ENCODE data around the gene ACP2. TPM values are rescaled to one million over a fixed set of nuclear protein-coding genes. Genes with fewer than 3 reads are reported as not detected.

Gene ACP2
- total RNA-seq, 6 experiments from 2014 or later: 53.3 to 173 (median 64.1) TPM

DNA sequence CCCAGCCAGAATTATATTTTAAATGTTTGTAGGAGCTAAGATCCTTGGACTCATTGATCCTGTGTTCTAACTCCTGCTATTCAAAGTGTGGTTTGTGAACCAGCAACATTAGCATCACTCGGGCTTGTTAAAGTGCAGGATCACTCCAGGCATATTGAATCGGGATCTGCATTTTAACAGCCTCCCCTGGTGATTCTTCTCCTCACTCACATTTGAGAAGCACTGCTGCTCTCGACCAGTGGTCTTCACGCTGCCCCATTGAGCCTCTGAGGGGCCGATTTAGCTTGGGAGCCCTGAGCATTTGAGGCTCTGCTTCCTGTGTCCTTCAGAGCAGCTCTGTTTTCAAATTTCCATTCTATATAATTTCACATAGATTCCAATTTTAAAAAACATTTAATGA lies 32.2 kb upstream of the ACP2 start:
- intact Hi-C loops (cut with DNase I): no loop called here
- 73% methylated on average over 5 of the region's 5 CpGs for WGBS (ENCODE audit: insufficient coverage, low coverage, low lambda C conversion rate, missing lambda C conversion rate)

GRCh38 chr11:47280099-47280498 lies 31.5 kb upstream of the ACP2 start:
- ATAC-seq (no peak), DNase-seq (no peak)
- no peaks in the 10 kb centered on the region for H3K9me3 ChIP-seq
- no peak overlapping the region for H3K27ac ChIP-seq
- peaks cover 0 to 11% (median 5%) of the 10 kb centered on the region in 4 donors for H3K4me1 ChIP-seq
- intact Hi-C loops (cut with DNase I): no loop called here
- TF ChIP-seq POLR2A (IDR thresholded peaks at IDR 0.05): no peak
- TF ChIP-seq, protein P1, sequence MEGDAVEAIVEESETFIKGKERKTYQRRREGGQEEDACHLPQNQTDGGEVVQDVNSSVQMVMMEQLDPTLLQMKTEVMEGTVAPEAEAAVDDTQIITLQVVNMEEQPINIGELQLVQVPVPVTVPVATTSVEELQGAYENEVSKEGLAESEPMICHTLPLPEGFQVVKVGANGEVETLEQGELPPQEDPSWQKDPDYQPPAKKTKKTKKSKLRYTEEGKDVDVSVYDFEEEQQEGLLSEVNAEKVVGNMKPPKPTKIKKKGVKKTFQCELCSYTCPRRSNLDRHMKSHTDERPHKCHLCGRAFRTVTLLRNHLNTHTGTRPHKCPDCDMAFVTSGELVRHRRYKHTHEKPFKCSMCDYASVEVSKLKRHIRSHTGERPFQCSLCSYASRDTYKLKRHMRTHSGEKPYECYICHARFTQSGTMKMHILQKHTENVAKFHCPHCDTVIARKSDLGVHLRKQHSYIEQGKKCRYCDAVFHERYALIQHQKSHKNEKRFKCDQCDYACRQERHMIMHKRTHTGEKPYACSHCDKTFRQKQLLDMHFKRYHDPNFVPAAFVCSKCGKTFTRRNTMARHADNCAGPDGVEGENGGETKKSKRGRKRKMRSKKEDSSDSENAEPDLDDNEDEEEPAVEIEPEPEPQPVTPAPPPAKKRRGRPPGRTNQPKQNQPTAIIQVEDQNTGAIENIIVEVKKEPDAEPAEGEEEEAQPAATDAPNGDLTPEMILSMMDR (IDR thresholded peaks at IDR 0.05): no peak
- no peak overlapping the region for H3K4me3 ChIP-seq
- no peaks in the 10 kb centered on the region for H3K27me3 ChIP-seq
- H3K36me3 ChIP-seq: peaks cover 17 to 86% (median 45%) of the 10 kb centered on the region in 4 donors

More for the DNA sequence above, 32.2 kb upstream of the ACP2 start:
- no peak for DNase-seq
- H3K27ac ChIP-seq: no peak overlapping the region
- H3K4me3 ChIP-seq: no peak overlapping the region
- ATAC-seq: no peak
- H3K36me3 ChIP-seq: peaks cover 10 to 86% (median 46%) of the 10 kb centered on the region in 4 donors
- H3K4me1 ChIP-seq: peaks cover 0 to 11% (median 5%) of the 10 kb centered on the region in 4 donors
- no peaks in the 10 kb centered on the region for H3K9me3 ChIP-seq
- no peak for TF ChIP-seq POLR2A (IDR thresholded peaks at IDR 0.05)
- TF ChIP-seq, protein P1 (IDR thresholded peaks at IDR 0.05): no peak
- H3K27me3 ChIP-seq: no peaks in the 10 kb centered on the region

DNA sequence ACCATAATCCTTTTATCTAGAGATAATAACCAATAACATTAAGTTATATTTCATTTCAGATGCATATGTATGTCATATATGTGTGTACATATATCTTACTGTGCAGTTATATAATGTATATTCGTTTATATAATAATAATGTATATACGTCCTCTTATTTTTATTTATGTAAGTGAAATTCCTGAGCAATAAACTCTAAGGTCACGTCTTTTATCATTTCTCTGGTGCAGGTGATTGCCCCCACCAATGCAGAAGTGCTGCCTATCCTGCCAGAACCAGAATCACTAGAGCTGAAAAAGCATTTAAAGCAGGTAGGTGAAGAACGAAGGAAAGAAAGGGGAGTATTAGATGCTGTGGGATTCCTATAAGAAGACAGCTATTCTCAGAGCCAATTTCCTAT lies 30.2 kb upstream of the ACP2 start:
- Histone ChIP-seq H3K36me3 (peaks cover 19 to 86% (median 38%) of the 10 kb centered on the region in 4 donors), H3K27ac (no peak overlapping the region), H3K4me3 (no peak overlapping the region), H3K4me1 (peaks cover 0 to 11% (median 5%) of the 10 kb centered on the region in 4 donors), H3K9me3 (no peaks in the 10 kb centered on the region), H3K27me3 (no peaks in the 10 kb centered on the region)
- intact Hi-C loops (cut with DNase I): loop anchor here in 1 of 2 donors (10.0 kb wide), 1 partner anchor 66 kb away; no protein-coding TSS in a partner anchor
- DNase-seq (no peak), ATAC-seq (no peak)
- TF ChIP-seq POLR2A (IDR thresholded peaks at IDR 0.05): no peak
- TF ChIP-seq, protein P1 (IDR thresholded peaks at IDR 0.05): no peak
- WGBS (ENCODE audit: insufficient coverage, low coverage, low lambda C conversion rate, missing lambda C conversion rate): 93% methylated on average over 4 of the region's 4 CpGs

GRCh38 chr11:47278058-47278457 lies 29.4 kb upstream of the ACP2 start:
- Histone ChIP-seq H3K36me3 (peaks cover 19 to 81% (median 36%) of the 10 kb centered on the region in 4 donors), H3K27ac (no peak overlapping the region), H3K9me3 (no peaks in the 10 kb centered on the region), H3K4me3 (no peak overlapping the region), H3K27me3 (no peaks in the 10 kb centered on the region), H3K4me1 (peaks cover 0 to 11% (median 5%) of the 10 kb centered on the region in 4 donors)
- no peak for ATAC-seq
- no peak for DNase-seq
- 59% methylated on average over 3 of the region's 3 CpGs for WGBS (ENCODE audit: insufficient coverage, low coverage, low lambda C conversion rate, missing lambda C conversion rate)
- intact Hi-C loops (cut with DNase I): loop anchor here in 1 of 2 donors (10.0 kb wide), 1 partner anchor 67 kb away; no protein-coding TSS in a partner anchor
- TF ChIP-seq, protein P1 (IDR thresholded peaks at IDR 0.05): no peak
